SK-N-SH (cell line): ENCODE data around the gene IL10RA. TPM values are rescaled to one million over a fixed set of nuclear protein-coding genes. Genes with fewer than 3 reads are reported as not detected.

Experiments
- CTCF ChIA-PET: fragments of 300-600, 350-600 bp; formaldehyde crosslinking; extraction: SDS; loops from one replicate; lab custom pipeline; 2021; lab: Yijun Ruan, JAX
- POLR2A ChIA-PET: fragments of 350-600 bp; sonication (Branson Sonifier 250); formaldehyde crosslinking; extraction: SDS; loops from one replicate; lab custom pipeline; 2020; ENCODE audit warnings: antibody characterized with exemption, inconsistent platforms; lab: Yijun Ruan, JAX
- DNase-seq: peaks from one replicate; pipeline ENCODE4 v3.0.0; 2012
- H2AFZ ChIP-seq: fragments of 200-600 bp; sonication (generic); 2 replicates; pipeline ENCODE4 v1.8.1; 2016; ENCODE audit warnings: antibody characterized with exemption, mild to moderate bottlenecking, low read depth
- H3F3A ChIP-seq: fragments of 200-600 bp; sonication (generic); replicated peaks from 2 replicates; pipeline ENCODE3; 2016; ENCODE audit warnings: antibody characterized with exemption, mild to moderate bottlenecking; ENCODE audit not compliant: insufficient read depth
- H3K27ac ChIP-seq, 2 experiments: fragments of 200-500 bp in 1 of 2; fragments of 200-600 bp in 1 of 2; sonication (Bioruptor generic) in 1 of 2; sonication (generic), shearing (Covaris generic) in 1 of 2; 2 replicates each; pipeline versions ENCODE4 v1.5.1 to v1.6.1; 2014 to 2016; ENCODE audit warnings: low read depth in 2 of 2, inconsistent platforms in 1 of 2, low read length in 1 of 2, mild to moderate bottlenecking in 1 of 2, mixed read lengths in 1 of 2
- H3K27me3 ChIP-seq: fragments of 200-600 bp; sonication (generic), shearing (Covaris generic); 2 replicates; pipeline ENCODE4 v1.6.1; 2016; ENCODE audit warnings: mixed run types; ENCODE audit not compliant: insufficient read depth
- H3K36me3 ChIP-seq, 2 experiments: fragments of 200-500 bp in 1 of 2; fragments of 200-600 bp in 1 of 2; sonication (Bioruptor generic) in 1 of 2; sonication (generic) in 1 of 2; replicated peaks in 1 of 2; 2 replicates each; pipeline versions ENCODE3 to v1.5.1; 2014 to 2016; ENCODE audit warnings: low read length in 1 of 2, mild to moderate bottlenecking in 1 of 2; ENCODE audit not compliant: insufficient read depth in 2 of 2, control insufficient read depth in 1 of 2
- H3K4me1 ChIP-seq, 2 experiments: fragments of 200-500 bp in 1 of 2; fragments of 200-600 bp in 1 of 2; sonication (Bioruptor generic) in 1 of 2; sonication (generic), shearing (Covaris generic) in 1 of 2; 2 replicates each; pipeline versions ENCODE4 v1.5.1 to v1.6.1; 2014 to 2016; ENCODE audit warnings: low read depth in 1 of 2, low read length in 1 of 2, mixed run types in 1 of 2; ENCODE audit not compliant: insufficient read depth in 2 of 2, control insufficient read depth in 1 of 2
- H3K4me2 ChIP-seq: fragments of 200-600 bp; sonication (generic), shearing (Covaris generic); 2 replicates; pipeline ENCODE4 v1.6.1; 2017; ENCODE audit warnings: mixed run types
- H3K4me3 ChIP-seq, 2 experiments: fragments of 200-500 bp in 1 of 2; fragments of 200-600 bp in 1 of 2; sonication (Bioruptor generic) in 1 of 2; sonication (generic), shearing (Covaris generic) in 1 of 2; 2 replicates each; pipeline versions ENCODE4 v1.5.1 to v1.8.1; 2014 to 2016; ENCODE audit warnings: low read depth in 2 of 2, inconsistent platforms in 1 of 2, low read length in 1 of 2, mild to moderate bottlenecking in 1 of 2, mixed read lengths in 1 of 2, moderate library complexity in 1 of 2
- H3K79me2 ChIP-seq: fragments of 200-600 bp; sonication (generic); 2 replicates; pipeline ENCODE4 v1.8.1; 2017; ENCODE audit warnings: mild to moderate bottlenecking; ENCODE audit not compliant: insufficient read depth
- H3K9ac ChIP-seq: fragments of 200-600 bp; sonication (generic); 2 replicates; pipeline ENCODE4 v1.6.1; 2017; ENCODE audit warnings: mixed run types
- H3K9me2 ChIP-seq: fragments of 200-600 bp; sonication (generic); 2 replicates; pipeline ENCODE4 v1.6.1; 2017; ENCODE audit warnings: mixed run types
- H3K9me3 ChIP-seq: fragments of 200-600 bp; sonication (generic); 2 replicates; pipeline ENCODE4 v1.6.1; 2017; ENCODE audit warnings: mixed run types, mild to moderate bottlenecking, moderate library complexity
- H4K20me1 ChIP-seq: fragments of 200-600 bp; sonication (generic); 2 replicates; pipeline ENCODE4 v1.6.1; 2017; ENCODE audit warnings: mild to moderate bottlenecking, mixed run types; ENCODE audit not compliant: insufficient read depth
- CHD2 ChIP-seq: fragments of 150-350 bp; IDR thresholded peaks from 2 replicates; pipeline ENCODE4 v1.6.1; 2018; ENCODE audit warnings: low read length; ENCODE audit not compliant: partially characterized antibody
- EZH2phosphoT487 ChIP-seq: fragments of 200-600 bp; sonication (generic); IDR thresholded peaks from 2 replicates; pipeline ENCODE4 v1.6.1; 2017; ENCODE audit warnings: low read depth, mixed run types, mild to moderate bottlenecking, antibody characterized with exemption, moderate library complexity, borderline replicate concordance
- FOXJ3 ChIP-seq: sonication (generic); formaldehyde crosslinking; IDR thresholded peaks from 2 replicates; pipeline ENCODE4 v1.5.1; 2020; ENCODE audit warnings: mild to moderate bottlenecking, missing genetic modification reagents
- NFIC ChIP-seq: IDR thresholded peaks from 2 replicates; pipeline ENCODE4 v1.4.0; 2012; ENCODE audit warnings: borderline replicate concordance
- NRF1 ChIP-seq: IDR thresholded peaks from 2 replicates; pipeline ENCODE4 v1.6.1; 2012; ENCODE audit warnings: low read depth, mild to moderate bottlenecking, low read length
- PBX3 ChIP-seq: IDR thresholded peaks from 2 replicates; pipeline ENCODE4; 2012
- POLR2AphosphoS5 ChIP-seq: IDR thresholded peaks from 2 replicates; pipeline ENCODE4 v1.6.1; 2012; ENCODE audit warnings: low read depth, low read length
- REST ChIP-seq: IDR thresholded peaks from 2 replicates; pipeline ENCODE4 v1.6.1; 2012; ENCODE audit warnings: mild to moderate bottlenecking, low read depth, low read length, moderate library complexity
- RFX5 ChIP-seq: IDR thresholded peaks from 2 replicates; pipeline ENCODE4 v1.6.1; 2012; ENCODE audit warnings: mild to moderate bottlenecking, improper control_type of control experiment, low read length
- SIN3A ChIP-seq: IDR thresholded peaks from 2 replicates; pipeline ENCODE4 v1.6.1; 2012; ENCODE audit warnings: low read depth, mild to moderate bottlenecking, low read length, moderate library complexity, borderline replicate concordance
- TCF12 ChIP-seq: IDR thresholded peaks from 2 replicates; pipeline ENCODE4 v1.4.0; 2012
- YY1 ChIP-seq: IDR thresholded peaks from 2 replicates; pipeline ENCODE4 v1.4.0; 2012; ENCODE audit warnings: low read depth, mild to moderate bottlenecking
- ZBTB33 ChIP-seq: IDR thresholded peaks from 2 replicates; pipeline ENCODE4 v1.4.0; 2012; ENCODE audit warnings: low read depth, borderline replicate concordance
- WGBS: methylation state at CpG from one replicate; pipeline ENCODE4 v1.1.6; 2017; ENCODE audit warnings: low lambda C conversion rate; 5-methylcytosine and 5-hydroxymethylcytosine counted together
- polyA plus RNA-seq, 3 experiments: library from polyadenylated mRNA; depleted of rRNA; stranded (reverse); fragments of >200 nt; gene quantifications; 2 replicates each; pipeline ENCODE4 v1.2.3, GENCODE V29; 2012
- TF ChIP-seq, protein P1 (sequence below): fragments of 200-600 bp; sonication (generic); IDR thresholded peaks from 2 replicates; pipeline ENCODE4 v1.6.1; 2017; ENCODE audit warnings: antibody characterized with exemption, mild to moderate bottlenecking, moderate library complexity

IL10RA gene
- polyA plus RNA-seq, 1 of the 3 experiments (the other 2 are of a cell fraction), result not detected

GRCh38 chr11:118046051-118046963 lies 60.1 kb downstream of the IL10RA start:
- H3K4me3 ChIP-seq, result no peak overlapping the region
- H3K27me3 ChIP-seq, result peaks cover 8% of the 10 kb centered on the region; the same call in 1 of the 2 replicates
- DNase-seq, result no peak
- ChIA-PET POLR2A (no interaction called here), CTCF (interaction anchor here (0.7 to 4.2 kb wide), 4 partner anchors 9 to 620 kb away, joined by 3 to 11 read pairs (median 8); no protein-coding TSS in a partner anchor)
- H3K4me2 ChIP-seq, result no peak overlapping the region
- no peak for TF ChIP-seq TCF12
- TF ChIP-seq FOXJ3 (CRISPR knock-in tag), result no peak
- no peak for TF ChIP-seq POLR2AphosphoS5
- no peak for TF ChIP-seq RFX5
- no peaks in the 10 kb centered on the region for H3K9me3 ChIP-seq
- no peaks in the 10 kb centered on the region for H3K9me2 ChIP-seq
- no peaks in the 10 kb centered on the region for H3K79me2 ChIP-seq
- H3K36me3 ChIP-seq, result no peaks in the 10 kb centered on the region
- no peak overlapping the region for H3K27ac ChIP-seq
- no peak overlapping the region for H3K9ac ChIP-seq
- no peaks in the 10 kb centered on the region for H3K4me1 ChIP-seq
- H3F3A ChIP-seq, result no peaks in the 10 kb centered on the region
- no peak overlapping the region for H2AFZ ChIP-seq
- H4K20me1 ChIP-seq, result no peaks in the 10 kb centered on the region
- 20% methylated on average over 5 of the region's 5 CpGs for WGBS

- Histone ChIP-seq H3K79me2 (no peaks in the 10 kb centered on the region), H3K4me3 (no peak overlapping the region), H3K9me2 (no peaks in the 10 kb centered on the region), H3K9ac (no peak overlapping the region), H3K27ac (no peak overlapping the region), H3K4me1 (no peaks in the 10 kb centered on the region), H3K27me3 (peaks cover 8% of the 10 kb centered on the region; the same call in 1 of the 2 replicates), H3F3A (no peaks in the 10 kb centered on the region), H4K20me1 (no peaks in the 10 kb centered on the region), H2AFZ (no peak overlapping the region), H3K4me2 (no peak overlapping the region), H3K36me3 (no peaks in the 10 kb centered on the region), H3K9me3 (no peaks in the 10 kb centered on the region)
- TF ChIP-seq PBX3 (no peak), REST (no peak), FOXJ3 (CRISPR knock-in tag) (no peak), ZBTB33 (no peak), SIN3A (no peak), CHD2 (no peak), NFIC (no peak), EZH2phosphoT487 (no peak), NRF1 (no peak), POLR2AphosphoS5 (no peak), TCF12 (no peak), YY1 (no peak)
- TF ChIP-seq, protein P1, sequence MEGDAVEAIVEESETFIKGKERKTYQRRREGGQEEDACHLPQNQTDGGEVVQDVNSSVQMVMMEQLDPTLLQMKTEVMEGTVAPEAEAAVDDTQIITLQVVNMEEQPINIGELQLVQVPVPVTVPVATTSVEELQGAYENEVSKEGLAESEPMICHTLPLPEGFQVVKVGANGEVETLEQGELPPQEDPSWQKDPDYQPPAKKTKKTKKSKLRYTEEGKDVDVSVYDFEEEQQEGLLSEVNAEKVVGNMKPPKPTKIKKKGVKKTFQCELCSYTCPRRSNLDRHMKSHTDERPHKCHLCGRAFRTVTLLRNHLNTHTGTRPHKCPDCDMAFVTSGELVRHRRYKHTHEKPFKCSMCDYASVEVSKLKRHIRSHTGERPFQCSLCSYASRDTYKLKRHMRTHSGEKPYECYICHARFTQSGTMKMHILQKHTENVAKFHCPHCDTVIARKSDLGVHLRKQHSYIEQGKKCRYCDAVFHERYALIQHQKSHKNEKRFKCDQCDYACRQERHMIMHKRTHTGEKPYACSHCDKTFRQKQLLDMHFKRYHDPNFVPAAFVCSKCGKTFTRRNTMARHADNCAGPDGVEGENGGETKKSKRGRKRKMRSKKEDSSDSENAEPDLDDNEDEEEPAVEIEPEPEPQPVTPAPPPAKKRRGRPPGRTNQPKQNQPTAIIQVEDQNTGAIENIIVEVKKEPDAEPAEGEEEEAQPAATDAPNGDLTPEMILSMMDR, result no peak
- WGBS, result 43% methylated on average over 8 of the region's 8 CpGs
- ChIA-PET CTCF (interaction anchor here (2.0 to 4.2 kb wide), 2 partner anchors 100 to 203 kb away, joined by 6 to 11 read pairs; no protein-coding TSS in a partner anchor), POLR2A (no interaction called here)
- DNase-seq, result no peak
Measured at GRCh38 chr11:118046964-118047700, 60.9 kb downstream of the IL10RA start.
